Transverse colon (tissue), 4 donors: Measurements from ENCODE around the gene DUOXA1.
"Not testable (repeated sequence)": the region's sequence is repeated elsewhere in the genome, so short reads cannot be mapped to it uniquely, and the experiment has no call there.

Source experiments
- CTCF ChIP-seq, 5 experiments: fragments of 200-600 bp in 3 of 5; fragments of 450-650 bp in 2 of 5; sonication (generic) in 3 of 5; IDR thresholded peaks; 1 replicate in 2 of 5; 2 replicates in 3 of 5; pipeline ENCODE4 v1.5.1; 2016 to 2017; ENCODE audit warnings: antibody characterized with exemption in 5 of 5, inconsistent platforms in 3 of 5, mild to moderate bottlenecking in 2 of 5, moderate library complexity in 1 of 5
- EP300 ChIP-seq: sonication (generic); formaldehyde crosslinking; IDR thresholded peaks from one replicate; pipeline ENCODE4 v1.6.1; 2017; ENCODE audit warnings: antibody characterized with exemption, low read depth
- POLR2A ChIP-seq: fragments of 450-650 bp; IDR thresholded peaks from one replicate; pipeline ENCODE4 v1.6.1; 2016; ENCODE audit warnings: antibody characterized with exemption, mild to moderate bottlenecking, moderate library complexity
- POLR2AphosphoS5 ChIP-seq, 3 donors: sonication (generic); formaldehyde crosslinking; IDR thresholded peaks; one replicate each; pipeline ENCODE4 v1.6.1; 2016; ENCODE audit warnings: antibody characterized with exemption in 3 of 3

- TF ChIP-seq CTCF (IDR thresholded peaks at IDR 0.05); POLR2A; EP300; POLR2AphosphoS5 (IDR thresholded peaks at IDR 0.05): not testable (repeated sequence)
Observed at GRCh38 chr15:45080593-45080992, 49.1 kb downstream of the DUOXA1 start.
